Measurements from ENCODE around the gene GSTT2. TPM values are rescaled to one million over a fixed set of nuclear protein-coding genes. Genes with fewer than 3 reads are reported as not detected.

Gene GSTT2
- total RNA-seq, 1 donor from 2014 or later = 0.60 TPM

GRCh38 chr22:24026056-24026455 is 46.1 kb downstream of the GSTT2 start:
- no peak overlapping the region for H3K4me3 Mint-ChIP-seq (ENCODE audit: low read depth)

GRCh38 chr22:24026733-24027132 is 46.8 kb downstream of the GSTT2 start:
- H3K9me3 Mint-ChIP-seq (ENCODE audit: low read depth) = peaks cover 4% of the 10 kb centered on the region
- H3K27ac Mint-ChIP-seq = peak overlapping the region; percentile 46
- no peak for DNase-seq (ENCODE audit: low spot score, unreplicated experiment)
- H3K27me3 Mint-ChIP-seq = no peaks in the 10 kb centered on the region
- H3K4me3 Mint-ChIP-seq (ENCODE audit: low read depth) = no peak overlapping the region
- H3K36me3 Mint-ChIP-seq (ENCODE audit: insufficient read depth) = peaks cover 6% of the 10 kb centered on the region
- no peak for TF ChIP-seq CTCF (IDR thresholded peaks at IDR 0.05; ENCODE audit: unreplicated experiment)
- H3K4me1 Mint-ChIP-seq (ENCODE audit: low read depth) = peaks cover 10% of the 10 kb centered on the region

More at GRCh38 chr22:24026056-24026455, 46.1 kb downstream of the GSTT2 start:
- H3K4me1 Mint-ChIP-seq (ENCODE audit: low read depth) = peaks cover 10% of the 10 kb centered on the region
- peaks cover 4% of the 10 kb centered on the region for H3K9me3 Mint-ChIP-seq (ENCODE audit: low read depth)
- H3K27ac Mint-ChIP-seq = no peak overlapping the region
- peaks cover 6% of the 10 kb centered on the region for H3K36me3 Mint-ChIP-seq (ENCODE audit: insufficient read depth)
- no peak for DNase-seq (ENCODE audit: low spot score, unreplicated experiment)
- no peak for TF ChIP-seq CTCF (IDR thresholded peaks at IDR 0.05; ENCODE audit: unreplicated experiment)
- H3K27me3 Mint-ChIP-seq = no peaks in the 10 kb centered on the region

- TF ChIP-seq CTCF (IDR thresholded peaks at IDR 0.05; ENCODE audit: unreplicated experiment) = no peak
- no peak overlapping the region for H3K4me3 Mint-ChIP-seq (ENCODE audit: low read depth)
- H3K27me3 Mint-ChIP-seq = no peaks in the 10 kb centered on the region
- peaks cover 4% of the 10 kb centered on the region for H3K9me3 Mint-ChIP-seq (ENCODE audit: low read depth)
- H3K4me1 Mint-ChIP-seq (ENCODE audit: low read depth) = peaks cover 10% of the 10 kb centered on the region
- DNase-seq (ENCODE audit: low spot score, unreplicated experiment) = no peak
- peaks cover 6% of the 10 kb centered on the region for H3K36me3 Mint-ChIP-seq (ENCODE audit: insufficient read depth)
- H3K27ac Mint-ChIP-seq = no peak overlapping the region
These were observed 47.5 kb downstream of the GSTT2 start for GRCh38 chr22:24027389-24027975.

GRCh38 chr22:24027991-24028390 is 48.1 kb downstream of the GSTT2 start:
- Mint-ChIP-seq H3K36me3 (ENCODE audit: insufficient read depth) (peaks cover 6% of the 10 kb centered on the region), H3K4me1 (ENCODE audit: low read depth) (peaks cover 10% of the 10 kb centered on the region), H3K9me3 (ENCODE audit: low read depth) (peaks cover 4% of the 10 kb centered on the region), H3K27ac (no peak overlapping the region), H3K4me3 (ENCODE audit: low read depth) (no peak overlapping the region), H3K27me3 (no peaks in the 10 kb centered on the region)
- no peak for DNase-seq (ENCODE audit: low spot score, unreplicated experiment)
- no peak for TF ChIP-seq CTCF (IDR thresholded peaks at IDR 0.05; ENCODE audit: unreplicated experiment)

- peaks cover 5% of the 10 kb centered on the region for H3K36me3 Mint-ChIP-seq (ENCODE audit: insufficient read depth)
- TF ChIP-seq CTCF (IDR thresholded peaks at IDR 0.05; ENCODE audit: unreplicated experiment) = no peak
- peaks cover 10% of the 10 kb centered on the region for H3K4me1 Mint-ChIP-seq (ENCODE audit: low read depth)
- H3K4me3 Mint-ChIP-seq (ENCODE audit: low read depth) = no peak overlapping the region
- H3K27me3 Mint-ChIP-seq = no peaks in the 10 kb centered on the region
- H3K9me3 Mint-ChIP-seq (ENCODE audit: low read depth) = peaks cover 4% of the 10 kb centered on the region
- no peak for DNase-seq (ENCODE audit: low spot score, unreplicated experiment)
- no peak overlapping the region for H3K27ac Mint-ChIP-seq
These were observed 48.6 kb downstream of the GSTT2 start for GRCh38 chr22:24028533-24028932.
